ENCODE data around the gene BACE1.

The BACE1 gene

DNA sequence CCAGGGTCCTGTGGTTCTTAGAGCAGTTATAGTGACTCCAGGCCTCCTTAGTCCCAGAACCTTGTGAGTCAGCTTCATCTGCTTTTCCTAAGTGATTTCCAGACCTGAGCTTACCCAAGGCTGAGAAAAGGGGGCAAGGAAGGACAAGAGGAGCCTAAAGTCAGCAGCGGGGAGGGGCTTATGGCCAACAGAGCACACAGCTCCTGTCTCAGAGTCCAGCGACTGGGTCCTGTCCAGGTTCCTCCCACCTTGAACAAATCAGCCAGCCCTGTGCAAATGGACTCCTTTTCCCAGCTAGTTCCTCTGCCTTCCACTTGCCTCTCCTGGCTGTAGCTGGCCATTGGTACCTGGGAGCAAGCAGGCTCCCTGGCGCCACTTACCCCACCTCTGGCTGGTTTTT, 10.9 kb downstream of the BACE1 start:
- no peak for DNase-seq

DNA sequence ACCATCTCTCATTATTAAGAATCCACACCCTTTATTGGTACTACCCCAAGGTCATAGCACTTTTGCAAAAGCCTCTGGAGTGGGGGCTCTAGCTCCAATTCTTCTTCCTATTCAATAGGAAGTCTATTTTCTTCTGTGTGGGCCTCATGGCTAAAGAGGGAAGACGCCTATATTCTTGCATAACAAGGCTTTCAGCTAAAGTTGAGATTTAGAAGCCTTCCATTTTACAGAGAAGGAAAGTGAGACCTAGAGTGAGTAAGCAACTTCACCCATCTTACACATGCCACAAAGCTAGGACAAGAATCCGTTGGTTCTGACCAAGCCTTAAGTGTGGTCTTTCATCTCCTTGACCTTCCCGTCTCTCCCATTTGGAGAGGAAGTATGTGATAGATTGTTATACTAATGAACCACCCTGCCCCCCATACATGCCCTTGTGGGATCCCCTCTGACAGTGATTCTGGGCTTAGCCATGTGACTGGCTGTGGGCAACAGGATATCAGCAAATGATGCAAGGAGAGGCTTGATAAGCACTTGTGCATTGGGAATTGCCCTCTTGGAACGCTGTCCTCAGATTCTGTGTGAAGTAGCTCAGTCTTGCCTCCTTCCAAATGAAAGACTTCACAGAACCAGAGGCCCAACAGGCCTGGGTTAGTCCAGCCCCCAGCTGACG, 12.3 kb downstream of the BACE1 start:
- no peak for DNase-seq

DNA sequence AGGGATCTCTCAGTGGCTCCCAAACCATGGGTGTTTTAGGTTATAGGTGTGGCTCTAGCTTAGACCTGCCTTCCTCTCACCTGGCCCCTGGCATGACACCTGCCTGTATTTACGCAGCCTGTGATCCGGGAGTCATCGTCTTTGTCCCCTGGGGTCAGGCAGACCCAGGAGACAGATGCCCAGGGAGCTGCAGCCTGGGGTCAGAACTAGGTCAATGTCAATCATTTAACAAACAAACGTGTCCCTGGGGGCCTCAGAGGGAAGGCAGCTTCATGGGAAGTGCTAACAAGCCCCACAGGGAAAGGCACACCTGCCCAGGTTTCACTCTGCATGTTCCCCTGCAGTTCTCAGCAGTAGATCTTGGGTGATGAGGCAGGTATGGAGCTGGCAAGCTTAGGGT, 13.0 kb downstream of the BACE1 start:
- peak; percentile 9 to 79 for DNase-seq

DNA sequence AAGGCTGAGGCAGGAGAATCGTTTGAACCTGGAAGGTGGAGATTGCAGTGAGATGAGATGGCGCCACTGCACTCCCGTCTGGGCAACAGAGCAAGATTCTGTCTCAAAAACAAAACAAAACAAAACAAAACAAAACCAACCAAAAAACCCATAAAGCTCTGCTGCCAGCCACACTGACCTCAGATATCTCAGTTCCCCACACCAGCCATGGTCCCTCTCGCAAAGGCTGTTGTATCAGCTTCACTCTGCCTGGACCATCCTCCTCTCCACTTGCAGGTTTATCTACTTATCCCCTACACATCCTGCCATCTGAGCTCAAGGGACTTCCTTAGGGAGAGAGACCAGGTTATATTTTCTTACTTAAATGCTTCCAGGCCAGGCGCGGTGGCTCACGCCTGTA, 13.8 kb downstream of the BACE1 start:
- DNase-seq = no peak

DNA sequence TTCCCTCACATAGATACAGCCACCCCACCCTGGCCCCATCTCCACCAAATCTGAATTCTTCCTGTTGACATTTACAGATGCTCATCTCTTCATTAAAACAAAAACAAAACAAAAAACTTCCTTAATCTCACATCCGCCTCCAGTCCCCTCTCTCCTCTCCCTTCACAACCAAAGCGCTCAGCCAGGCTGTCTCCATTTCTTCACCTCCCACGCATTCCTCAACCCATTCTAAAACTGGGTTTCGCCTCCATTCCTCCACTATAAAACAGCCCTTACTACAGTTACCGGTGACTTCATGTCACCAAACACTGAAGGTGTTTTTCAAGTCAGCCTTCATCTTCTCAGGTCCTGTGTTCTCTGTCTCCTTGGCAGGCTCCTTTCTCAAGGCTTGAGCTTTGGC, 15.3 kb downstream of the BACE1 start:
- DNase-seq = no peak

DNA sequence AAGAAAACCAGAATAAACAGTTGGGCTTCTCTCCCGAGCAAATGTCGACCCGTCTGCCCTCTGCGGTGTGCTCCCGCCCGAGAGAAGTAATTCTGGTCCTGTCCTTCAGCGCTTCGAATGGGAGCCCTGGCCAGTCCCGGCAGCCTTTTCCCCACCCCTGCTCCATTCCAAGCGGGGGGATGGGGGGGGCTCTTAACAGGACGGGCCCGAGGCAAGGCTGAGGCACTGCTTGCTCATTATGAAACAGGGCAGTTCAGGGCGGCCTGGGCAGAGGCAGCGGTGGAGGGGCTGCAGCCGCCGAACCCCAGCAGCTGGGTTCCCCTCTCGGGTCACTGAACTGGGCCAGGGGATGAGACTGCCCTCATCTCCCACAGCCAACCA, 15.8 kb downstream of the BACE1 start:
- DNase-seq = peak in 1 of 2 experiments; percentile 43

DNA sequence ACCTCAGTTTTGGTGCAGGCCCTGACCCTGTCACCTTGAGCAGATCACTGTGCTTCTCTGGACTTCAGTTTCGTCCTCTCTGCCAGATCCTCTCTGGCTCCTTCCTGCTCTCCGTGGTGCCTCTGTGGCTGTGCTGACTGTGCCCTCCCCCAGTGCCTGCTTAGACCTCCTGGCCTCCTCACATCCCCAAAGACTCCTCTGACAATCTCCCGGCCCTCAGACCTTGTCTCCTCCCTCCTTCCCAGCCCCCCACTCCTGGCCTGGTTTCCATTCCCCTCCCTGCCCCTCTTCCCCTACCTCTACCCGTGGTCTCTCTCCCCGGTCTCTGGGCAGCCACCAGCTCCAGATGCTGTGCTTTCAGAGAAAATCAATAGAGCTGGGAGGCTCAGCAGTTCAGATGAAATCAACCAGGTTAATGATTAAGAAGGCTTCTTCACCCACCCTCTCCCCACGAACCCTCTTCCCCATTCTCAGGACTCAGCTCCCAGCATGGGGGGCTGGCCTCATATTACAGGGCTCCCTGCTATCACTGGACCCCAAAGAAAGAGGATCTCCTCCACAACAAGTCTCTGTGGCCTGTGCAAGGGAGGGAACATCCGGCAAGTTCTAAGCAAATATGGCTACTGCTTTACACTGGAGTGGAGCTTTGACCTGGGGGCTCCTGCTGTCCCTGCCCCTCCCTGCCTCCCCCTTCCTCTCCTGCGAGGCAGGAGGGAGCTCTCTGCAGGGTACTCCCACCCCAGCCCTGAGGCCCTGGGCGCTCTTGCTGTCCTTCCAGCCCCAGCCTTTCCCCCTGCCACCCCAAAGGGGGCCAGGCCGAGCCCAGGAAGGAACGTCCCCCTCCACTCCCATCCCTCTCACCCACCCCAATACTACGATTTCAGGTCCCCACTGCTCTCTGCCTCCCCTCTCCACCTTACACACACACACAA, 16.4 kb downstream of the BACE1 start:
- DNase-seq = peak in 1 of 2 experiments; percentile 62

DNA sequence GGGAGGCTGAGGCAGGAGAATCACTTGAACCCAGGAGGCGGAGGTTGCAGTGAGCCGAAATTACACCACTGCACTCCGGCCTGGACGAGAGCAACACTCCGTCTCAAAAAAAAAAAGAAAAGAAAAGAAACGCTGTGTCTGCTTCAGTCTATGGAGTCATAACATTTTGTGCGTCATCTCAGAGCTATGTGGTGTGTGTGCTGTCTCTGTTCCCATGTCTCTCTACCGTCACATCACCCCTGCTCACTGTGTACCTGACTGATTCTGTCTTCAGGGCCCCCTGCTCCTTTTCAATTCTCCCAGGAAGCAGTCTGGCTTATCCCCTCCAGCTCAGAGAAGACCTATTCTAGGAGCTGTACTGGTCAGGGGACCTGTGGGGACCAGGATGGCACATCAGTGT, 17.9 kb downstream of the BACE1 start:
- DNase-seq = no peak

DNA sequence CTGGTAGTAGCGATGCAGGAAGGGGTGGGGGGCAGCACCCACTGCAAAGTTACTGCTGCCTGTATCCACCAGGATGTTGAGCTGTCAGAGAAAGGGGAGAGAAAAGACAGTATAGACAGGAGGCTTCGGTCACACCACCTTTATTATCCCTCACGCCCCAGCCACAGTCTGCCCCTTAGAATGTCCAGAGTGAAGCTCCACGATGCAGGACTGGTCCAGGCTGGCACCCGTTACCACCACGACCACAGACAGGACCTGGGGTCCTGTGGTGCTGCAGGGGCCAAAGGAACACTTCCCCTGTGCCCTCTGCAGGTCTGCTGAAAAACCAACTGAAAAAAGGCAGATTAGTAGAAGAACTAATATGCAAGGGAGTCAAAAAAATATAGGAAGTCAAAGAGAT, 19.2 kb downstream of the BACE1 start:
- DNase-seq = no peak

DNA sequence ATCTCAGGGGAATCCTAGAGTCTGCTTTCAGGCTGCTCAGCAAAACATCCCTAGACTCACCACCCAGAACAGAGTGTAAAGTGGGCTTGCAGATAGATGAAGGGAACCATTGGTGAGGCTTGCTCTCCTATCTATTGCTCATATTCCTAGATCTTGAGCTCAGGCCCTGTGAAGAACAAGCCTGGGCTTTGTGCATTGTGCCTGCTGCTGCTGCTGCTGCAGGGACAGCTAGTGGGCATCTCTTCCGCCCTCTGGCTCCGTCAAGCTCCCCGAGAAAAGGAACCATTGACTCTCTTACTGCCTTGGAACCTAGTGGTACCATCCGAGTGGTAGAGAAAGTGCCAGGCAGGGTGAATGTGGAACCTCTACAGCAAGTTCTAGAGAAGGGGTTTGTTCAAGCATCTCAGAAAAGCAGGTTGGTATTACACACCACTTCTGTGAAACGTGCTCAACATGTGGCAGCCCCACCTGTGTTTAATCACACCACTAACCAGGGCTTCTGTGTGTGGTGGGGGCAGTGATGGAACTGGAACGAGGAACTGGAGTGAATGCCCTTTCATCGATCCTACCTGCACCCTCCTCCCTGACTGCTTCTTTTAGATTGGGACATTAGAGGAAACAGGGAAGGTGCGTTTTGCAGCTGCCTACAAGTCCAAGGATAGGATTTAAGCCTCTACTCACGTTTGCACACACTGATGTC, 20.5 kb downstream of the BACE1 start:
- no peak for DNase-seq

DNA sequence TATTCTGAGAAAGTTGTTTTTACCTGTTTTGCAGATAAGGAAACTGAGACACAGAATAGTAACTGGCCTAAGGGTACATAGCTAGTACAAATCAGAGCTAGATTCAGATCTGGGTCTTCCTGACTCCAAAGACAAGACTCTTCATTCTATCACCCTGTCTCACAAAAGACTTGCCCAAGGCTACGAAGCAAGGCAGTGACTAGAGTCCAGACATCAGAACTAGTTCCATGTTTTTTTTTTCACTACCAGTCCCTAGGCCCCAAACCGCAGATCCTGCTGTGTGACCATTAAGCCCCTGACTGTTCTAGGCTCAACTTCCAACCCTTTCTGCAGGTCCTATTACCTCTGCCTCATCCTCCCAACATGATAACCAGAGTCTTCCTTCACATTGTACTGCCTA, 23.4 kb downstream of the BACE1 start:
- DNase-seq = no peak

DNA sequence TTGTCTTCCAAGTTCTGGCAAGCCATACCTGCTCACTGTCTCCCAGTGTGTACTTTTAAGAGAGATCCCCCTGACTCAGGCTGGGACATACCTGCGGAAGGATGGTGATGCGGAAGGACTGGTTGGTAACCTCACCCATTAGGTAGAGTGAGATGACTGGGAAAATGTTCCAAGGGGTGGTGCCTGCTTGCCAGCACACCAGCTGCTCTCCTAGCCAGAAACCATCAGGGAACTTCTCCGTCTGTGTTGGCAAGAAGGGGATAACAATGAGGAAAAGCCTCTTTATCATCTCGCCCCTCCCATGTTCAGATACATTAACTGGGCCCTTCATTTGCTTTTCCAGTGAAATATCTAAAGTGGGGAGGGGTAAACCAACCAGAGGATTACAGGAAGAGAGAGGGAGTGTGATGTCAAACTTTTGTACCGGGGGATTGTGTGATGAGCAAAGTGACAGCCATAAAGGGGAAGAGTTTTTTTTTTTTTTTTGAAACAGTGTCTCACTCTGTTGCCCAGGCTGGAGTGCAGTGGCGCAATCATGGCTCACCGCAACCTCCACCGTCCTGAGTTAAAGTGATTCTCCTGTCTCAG, 25.2 kb downstream of the BACE1 start, which contains the start of gene BACE1-AS:
Gene BACE1-AS, plus strand, starts transcription at position 538 of the 588 bp plus-strand sequence.
- DNase-seq = no peak

DNA sequence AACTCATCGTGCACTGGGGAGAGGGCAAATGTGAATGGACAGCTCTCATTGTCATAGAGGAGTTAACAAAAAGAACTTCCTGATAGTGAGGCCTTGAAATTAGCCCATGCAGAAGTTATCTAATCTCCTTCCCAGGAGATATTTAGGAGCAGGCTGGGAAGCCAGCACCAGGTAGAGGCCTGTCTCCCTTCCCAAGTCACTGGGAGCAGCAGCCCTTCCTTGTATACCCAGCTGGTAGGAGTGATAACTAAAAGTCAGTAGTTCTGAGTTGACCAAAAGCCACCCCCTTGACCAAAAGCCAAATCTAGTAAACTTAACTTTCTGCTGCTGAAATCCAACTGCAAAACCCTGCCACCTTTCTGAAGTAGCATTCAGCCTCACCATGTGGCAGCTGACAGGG, 26.3 kb downstream of the BACE1 start:
- DNase-seq = no peak

DNA sequence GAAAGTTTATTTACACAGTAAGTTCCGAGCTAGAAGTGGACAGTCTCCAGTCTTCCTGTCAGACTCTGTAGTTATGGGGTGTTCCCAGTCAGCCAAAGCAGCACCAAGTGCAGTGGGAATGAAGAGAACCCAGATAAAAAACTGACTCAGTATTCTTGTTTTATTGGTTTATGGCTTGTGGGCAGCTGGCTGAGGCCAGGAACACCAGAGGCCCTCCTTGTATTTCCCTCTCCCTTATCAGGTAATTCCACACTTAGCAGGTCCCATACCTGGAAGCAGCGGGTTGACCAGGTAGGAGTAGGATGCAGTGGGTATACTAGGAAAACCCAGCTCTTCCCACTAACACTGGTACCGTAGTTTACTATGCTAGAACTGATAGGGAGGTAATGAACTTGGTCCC, 28.4 kb downstream of the BACE1 start:
- no peak for DNase-seq

DNA sequence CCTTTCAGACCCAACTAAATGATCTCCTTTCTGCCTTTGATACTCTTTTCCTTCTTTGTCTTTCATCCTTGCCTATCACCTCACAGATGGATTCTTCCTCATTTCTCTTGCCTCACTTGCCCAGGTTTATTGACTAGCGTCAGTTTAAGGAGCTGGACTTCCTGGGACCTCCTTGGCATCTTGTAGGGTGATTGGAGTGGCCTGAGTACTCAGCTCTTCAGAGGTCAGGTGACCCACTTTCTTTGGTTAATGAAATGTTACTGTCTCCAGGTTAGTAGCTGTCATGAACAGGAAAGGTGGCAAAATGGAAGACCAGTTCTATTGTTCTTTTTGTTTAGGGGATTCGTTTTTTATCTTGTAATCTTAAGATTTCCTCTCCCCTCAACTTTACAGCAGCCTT, 29.5 kb downstream of the BACE1 start:
- no peak for DNase-seq

DNA sequence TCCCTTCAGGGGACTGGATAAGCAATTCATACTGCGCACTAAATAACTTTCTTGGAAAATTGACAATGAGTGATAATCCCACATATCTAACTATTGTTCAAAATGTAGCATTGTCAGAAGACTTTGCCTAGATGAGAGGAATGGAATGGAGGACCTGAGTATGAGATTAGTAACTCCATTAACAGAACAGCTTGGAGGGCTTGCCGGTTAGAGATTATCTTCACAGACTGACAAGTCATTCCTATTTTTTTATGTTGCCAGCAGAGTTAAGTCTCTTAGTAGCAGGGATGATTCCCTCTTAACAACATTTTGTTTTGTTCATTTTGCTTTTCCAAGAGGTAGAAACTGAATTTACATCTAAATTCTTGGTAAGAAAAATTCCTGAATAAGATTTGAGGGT, 32.0 kb downstream of the BACE1 start:
- no peak for DNase-seq

DNA sequence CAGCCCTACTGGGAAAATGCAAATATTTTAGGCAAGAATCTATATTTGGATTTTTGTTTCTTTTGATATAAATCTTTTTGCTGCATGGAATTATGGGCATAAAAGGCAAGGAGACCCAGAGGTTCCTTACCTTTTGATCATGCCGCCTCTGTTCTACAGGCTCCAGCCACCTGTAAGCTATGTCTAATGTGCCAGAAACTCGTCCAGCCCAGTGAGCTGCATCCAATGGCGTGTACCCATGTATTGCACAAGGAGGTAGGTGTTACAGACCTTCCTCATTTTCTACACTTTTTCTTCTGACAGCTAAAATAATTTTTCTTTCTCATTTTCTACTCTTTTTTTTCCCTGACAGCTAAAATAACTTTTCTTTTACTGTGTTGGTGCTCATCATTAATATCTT, 33.1 kb downstream of the BACE1 start:
- DNase-seq = no peak

DNA sequence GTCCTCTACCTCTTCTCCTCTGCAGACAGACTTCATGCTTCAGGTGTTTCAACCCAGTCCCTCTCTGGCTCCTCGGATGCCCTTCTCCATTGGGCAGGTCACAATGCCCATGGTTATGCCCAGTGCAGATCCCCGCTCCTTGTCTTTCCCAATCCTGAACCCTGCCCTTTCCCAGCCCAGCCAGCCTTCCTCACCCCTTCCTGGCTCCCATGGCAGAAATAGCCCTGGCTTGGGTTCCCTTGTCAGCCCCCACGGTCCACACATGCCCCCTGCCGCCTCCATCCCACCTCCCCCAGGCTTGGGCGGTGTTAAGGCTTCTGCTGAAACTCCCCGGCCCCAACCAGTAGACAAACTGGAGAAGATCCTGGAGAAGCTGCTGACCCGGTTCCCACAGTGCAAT, 34.2 kb downstream of the BACE1 start:
- DNase-seq = no peak

DNA sequence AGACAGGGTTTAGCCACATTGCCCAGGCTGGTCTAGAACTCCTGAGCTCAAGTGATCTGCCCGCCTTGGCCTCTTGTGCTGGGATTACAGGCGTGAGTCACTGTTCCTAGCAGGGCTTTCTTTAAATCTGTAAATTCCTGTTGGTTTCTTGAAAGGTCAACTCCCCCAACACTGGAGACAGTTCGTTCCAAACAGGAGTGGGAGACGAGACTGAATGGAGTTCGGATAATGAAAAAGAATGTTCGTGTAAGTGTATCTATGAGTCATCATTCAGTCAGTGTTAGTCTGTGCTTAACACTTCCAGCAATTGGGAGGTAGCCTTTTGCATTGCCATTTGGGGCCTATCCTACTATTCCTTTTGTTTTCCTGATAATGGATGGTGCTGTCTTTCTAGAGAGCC, 34.9 kb downstream of the BACE1 start:
- no peak for DNase-seq

DNA sequence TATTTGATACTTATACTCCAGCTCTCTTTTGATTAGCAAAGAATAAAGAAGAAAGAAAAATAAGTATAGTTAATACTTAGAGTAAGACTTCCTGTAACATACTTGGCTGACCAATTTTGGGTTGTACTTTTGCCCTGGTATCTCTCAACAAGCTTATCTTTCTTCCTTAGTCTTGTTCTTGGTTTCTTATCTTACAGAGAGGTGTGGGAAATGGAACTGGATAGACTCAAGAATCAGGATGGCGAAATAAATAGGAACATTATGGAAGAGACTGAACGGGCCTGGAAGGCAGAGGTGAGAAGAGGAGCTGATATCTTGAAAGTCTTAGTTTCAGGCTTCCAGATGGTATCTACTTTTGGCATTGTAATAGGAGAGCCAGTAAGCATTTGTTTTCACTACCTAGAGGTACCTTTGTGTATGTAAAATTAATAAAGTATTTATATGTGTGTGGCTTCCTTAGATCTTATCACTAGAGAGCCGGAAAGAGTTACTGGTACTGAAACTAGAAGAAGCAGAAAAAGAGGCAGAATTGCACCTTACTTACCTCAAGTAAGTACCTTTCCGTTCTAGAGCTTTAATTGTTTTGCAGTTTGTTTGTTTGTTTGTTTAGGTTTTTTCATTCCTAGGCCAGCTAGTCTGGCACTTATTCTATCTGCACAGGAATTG, 36.2 kb downstream of the BACE1 start:
- DNase-seq = no peak

DNA sequence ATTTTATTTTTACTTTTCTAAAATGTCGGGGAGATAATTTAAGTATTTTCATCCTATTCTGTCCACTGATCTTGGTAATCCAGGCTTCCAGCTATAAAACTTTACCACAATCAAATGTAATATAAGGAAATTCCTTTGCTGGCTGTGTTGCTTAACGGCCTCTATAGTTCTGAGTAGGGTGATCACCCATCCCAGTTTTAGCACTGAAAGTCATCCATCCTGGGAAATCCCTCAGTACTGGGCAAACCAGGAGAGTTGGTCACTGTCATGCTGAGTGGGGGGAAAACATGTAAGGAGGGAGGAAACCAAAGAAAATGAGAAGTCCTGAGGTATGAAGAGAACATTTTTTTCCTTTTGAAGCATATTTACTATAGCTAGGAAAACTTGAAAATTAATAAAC, 37.7 kb downstream of the BACE1 start:
- DNase-seq = no peak

DNA sequence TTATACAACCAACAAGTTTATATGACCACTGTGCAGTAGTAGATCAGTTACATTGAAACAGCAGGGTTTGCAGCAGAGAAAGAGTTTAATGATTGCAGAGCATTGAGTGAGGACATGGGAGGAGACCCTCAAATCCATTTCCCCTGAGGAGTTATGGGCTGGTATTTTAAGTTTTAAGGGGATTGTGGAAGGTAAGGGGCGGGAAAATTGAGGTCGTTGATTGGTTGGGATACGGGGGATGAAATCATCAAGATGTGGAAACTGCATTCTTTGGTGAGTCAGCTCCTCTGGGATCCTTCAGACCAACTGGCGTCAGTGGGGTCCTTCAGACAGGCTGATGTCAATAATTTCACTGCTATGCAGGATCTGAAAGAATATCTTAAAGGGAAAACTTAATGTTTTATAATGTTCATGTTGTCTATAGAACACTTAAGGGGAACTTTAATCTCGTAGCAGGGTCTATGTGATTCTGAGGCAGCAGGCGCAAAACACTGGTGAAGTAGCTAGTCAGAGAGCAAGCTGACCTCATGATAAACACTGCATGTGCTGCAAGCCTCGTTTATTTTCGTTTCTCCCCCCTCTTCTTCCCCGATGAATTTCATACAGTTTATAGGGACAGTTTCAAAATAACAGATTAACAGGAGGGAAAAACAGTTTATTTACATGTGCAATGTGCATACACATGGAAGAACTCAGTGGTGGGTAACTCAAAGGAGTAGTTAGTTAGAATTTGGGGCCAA, 42.3 kb downstream of the BACE1 start:
- no peak for DNase-seq
